ENCODE results near the gene CBX4. TPM values are rescaled to one million over a fixed set of nuclear protein-coding genes. Genes with fewer than 3 reads are reported as not detected.

The CBX4 gene
- total and polyA plus RNA-seq, 10 of the 15 experiments (the other 5 are each of a cell fraction or from before 2014, with no cell fraction given) = 0.69 to 24.6 (median 4.2) TPM

- Histone ChIP-seq H3K27ac (ENCODE audit: control insufficient read depth, insufficient read depth) (no peak overlapping the region), H3K79me2 (ENCODE audit: control insufficient read depth, insufficient read depth, low read length) (no peaks in the 10 kb centered on the region), H3K36me3 (ENCODE audit: control insufficient read depth in 2 of 2, insufficient read depth in 2 of 2, low read length in 1 of 2) (no peaks in the 10 kb centered on the region), H3K27me3 (replicated peaks in 1 of 2; ENCODE audit: control insufficient read depth in 2 of 2, insufficient read depth in 2 of 2, low read length in 1 of 2) (peaks cover 19 to 32% of the 10 kb centered on the region in 2 experiments), H2AFZ (ENCODE audit: control insufficient read depth, low read depth, low read length) (no peak overlapping the region), H3K9ac (ENCODE audit: control insufficient read depth, insufficient read depth, low read length) (no peak overlapping the region), H3K9me3 (replicated peaks; ENCODE audit: control insufficient read depth, insufficient read depth, low read length) (no peaks in the 10 kb centered on the region), H4K20me1 (ENCODE audit: control insufficient read depth, insufficient read depth) (no peaks in the 10 kb centered on the region), H3K4me3 (no peak overlapping the region), H3K4me2 (ENCODE audit: control insufficient read depth, insufficient read depth) (no peak overlapping the region), H3K4me1 (ENCODE audit: control insufficient read depth, insufficient read depth, low read length) (peaks cover 5% of the 10 kb centered on the region; the same call in 1 of the 2 replicates)
- RAD21 ChIA-PET (ENCODE audit: unreplicated experiment) = interaction anchor here (1.3 kb wide), 1 partner anchor 18 kb away, joined by 3 read pairs; no protein-coding TSS in a partner anchor
- SMC1A ChIA-PET (ENCODE audit: uncharacterized antibody, unreplicated experiment) = interaction anchor here (0.9 kb wide), 1 partner anchor 16 kb away, joined by 3 read pairs; no protein-coding TSS in a partner anchor
- CTCF ChIA-PET = interaction anchor here (2.0 kb wide), 1 partner anchor 20 kb away, joined by 4 read pairs; the partner anchor contains the start of gene CBX4
- DNase-seq (ENCODE audit: low read depth, low spot score) = no peak
- no peak for FAIRE-seq
- in situ Hi-C loops (cut with MboI) (no loop called here), intact Hi-C loops (cut with micrococcal nuclease; ENCODE audit: unreplicated experiment) (no loop called here)
- 29% methylated on average over 5 of the region's 5 CpGs for WGBS (ENCODE audit: insufficient coverage, insufficient replicate concordance, low lambda C conversion rate, missing lambda C conversion rate)
- BruUV-seq (replicated peaks) = no TSS peak
- ATAC-seq = no peak
- TF ChIP-seq TCF3 (IDR thresholded peaks at IDR 0.05; ENCODE audit: borderline replicate concordance, insufficient read depth, low read depth, low read length) (no peak), SREBF2 (IDR thresholded peaks at IDR 0.05; ENCODE audit: low read length) (no peak), POLR2AphosphoS5 (IDR thresholded peaks at IDR 0.05; ENCODE audit: low read length) (no peak), HDGF (IDR thresholded peaks at IDR 0.05) (no peak), NFYA (IDR thresholded peaks at IDR 0.05; ENCODE audit: borderline replicate concordance, low read depth, low read length) (no peak), IKZF2 (IDR thresholded peaks at IDR 0.05) (no peak), MTA3 (IDR thresholded peaks at IDR 0.05; ENCODE audit: borderline replicate concordance, low read length) (no peak), PKNOX1 (IDR thresholded peaks at IDR 0.05) (no peak)
- POLR2A ChIA-PET = no interaction called here
Measured at GRCh38 chr17:79819085-79819484, 20.2 kb downstream of the CBX4 start.
